HL-60 (cell line): ENCODE measurements around the gene PCNP.

ENCODE experiments used
- DNase-seq, 2 experiments: peaks; one replicate each; pipeline ENCODE4 v3.0.0-alpha.2; 2010 to 2020; ENCODE audit warnings: low read depth in 1 of 2, low spot score in 1 of 2
- H3K27ac ChIP-seq: fragments of 250-450 bp; sonication (Bioruptor Pico); replicated peaks from 2 replicates; pipeline ENCODE4 v1.5.1; 2020; ENCODE audit warnings: mild to moderate bottlenecking, moderate library complexity
- H3K27me3 ChIP-seq: fragments of 250-450 bp; sonication (Bioruptor Pico); 2 replicates; pipeline ENCODE4 v1.5.1; 2021; ENCODE audit warnings: mild to moderate bottlenecking, moderate library complexity; ENCODE audit not compliant: insufficient read depth, poor library complexity, severe bottlenecking
- H3K4me3 ChIP-seq: replicated peaks from 2 replicates; pipeline ENCODE4 v1.5.1; 2011; ENCODE audit warnings: mild to moderate bottlenecking, control low read depth, low read length; ENCODE audit not compliant: insufficient read depth
- CTCF ChIP-seq: IDR thresholded peaks from one replicate; pipeline ENCODE4 v1.5.1; 2011; ENCODE audit warnings: low read length, control low read depth, inconsistent platforms; ENCODE audit not compliant: insufficient read depth
- GABPA ChIP-seq: IDR thresholded peaks from 2 replicates; pipeline ENCODE4 v1.6.1; 2012; ENCODE audit warnings: low read depth
- POLR2AphosphoS5 ChIP-seq: IDR thresholded peaks from 2 replicates; pipeline ENCODE4 v1.6.1; 2012; ENCODE audit warnings: low read depth
- REST ChIP-seq: IDR thresholded peaks from 2 replicates; pipeline ENCODE4 v1.6.1; 2012; ENCODE audit warnings: low read depth; ENCODE audit not compliant: insufficient replicate concordance
- SPI1 ChIP-seq: IDR thresholded peaks from 2 replicates; pipeline ENCODE4 v1.6.1; 2012; ENCODE audit warnings: low read depth, mild to moderate bottlenecking, borderline replicate concordance

Gene PCNP

GRCh38 chr3:101532783-101533602, 41.0 kb upstream of the PCNP start:
- no peak for DNase-seq

GRCh38 chr3:101533603-101533968, 40.4 kb upstream of the PCNP start:
- no peak overlapping the region for H3K27ac ChIP-seq
- H3K27me3 ChIP-seq: no peaks in the 10 kb centered on the region
- no peak for DNase-seq
- no peak overlapping the region for H3K4me3 ChIP-seq
- TF ChIP-seq CTCF: no peak
- no peak for TF ChIP-seq REST
- TF ChIP-seq SPI1: no peak
- TF ChIP-seq GABPA: no peak
- TF ChIP-seq POLR2AphosphoS5: no peak

More at GRCh38 chr3:101532783-101533602, 41.0 kb upstream of the PCNP start:
- no peak overlapping the region for H3K4me3 ChIP-seq
- no peak for TF ChIP-seq REST
- TF ChIP-seq GABPA: no peak
- TF ChIP-seq POLR2AphosphoS5: no peak
- no peak for TF ChIP-seq CTCF
- no peak for TF ChIP-seq SPI1
- H3K27me3 ChIP-seq: no peaks in the 10 kb centered on the region
- no peak overlapping the region for H3K27ac ChIP-seq

GRCh38 chr3:101535221-101535620, 38.8 kb upstream of the PCNP start:
- Histone ChIP-seq H3K4me3 (no peak overlapping the region), H3K27ac (no peak overlapping the region), H3K27me3 (no peaks in the 10 kb centered on the region)
- DNase-seq: no peak
- no peak for TF ChIP-seq REST
- TF ChIP-seq GABPA: no peak
- no peak for TF ChIP-seq CTCF
- no peak for TF ChIP-seq POLR2AphosphoS5
- TF ChIP-seq SPI1: no peak
